Astrocyte (in vitro differentiated cells and primary cell): ENCODE measurements around the gene BSN. TPM values are rescaled to one million over a fixed set of nuclear protein-coding genes. Genes with fewer than 3 reads are reported as not detected.

Source experiments
- DNase-seq: peaks from one replicate; pipeline ENCODE4 v3.0.0-alpha.2; 2010; ENCODE audit warnings: low read depth
- FAIRE-seq: peaks from 2 replicates; lab custom pipeline; 2011; peaks lifted over from hg19 to GRCh38; lab: Jason Lieb, UNC
- H2AFZ ChIP-seq: 2 replicates; pipeline ENCODE4 v1.6.0; 2012; ENCODE audit warnings: low read depth, low read length, inconsistent platforms
- H3K27ac ChIP-seq: 2 replicates; pipeline ENCODE4 v1.5.1; 2011; ENCODE audit warnings: low read depth, low read length, inconsistent platforms
- H3K27me3 ChIP-seq: 2 replicates; pipeline ENCODE4 v1.6.0; 2011; ENCODE audit warnings: low read length, inconsistent platforms; ENCODE audit not compliant: insufficient read depth
- H3K36me3 ChIP-seq: 2 replicates; pipeline ENCODE4 v1.5.1; 2011; ENCODE audit warnings: low read length, inconsistent platforms; ENCODE audit not compliant: insufficient read depth
- H3K4me1 ChIP-seq: 2 replicates; pipeline ENCODE4 v1.5.1; 2011; ENCODE audit warnings: low read length, inconsistent platforms; ENCODE audit not compliant: insufficient read depth
- H3K4me2 ChIP-seq: 2 replicates; pipeline ENCODE4 v1.6.0; 2012; ENCODE audit warnings: low read length, inconsistent platforms
- H3K4me3 ChIP-seq: 2 replicates; pipeline ENCODE4 v1.5.1; 2011; ENCODE audit warnings: low read depth, mild to moderate bottlenecking, low read length, inconsistent platforms; ENCODE audit not compliant: insufficient read depth
- H3K79me2 ChIP-seq: 2 replicates; pipeline ENCODE4 v1.6.0; 2012; ENCODE audit warnings: mild to moderate bottlenecking, low read length, inconsistent platforms; ENCODE audit not compliant: insufficient read depth
- H3K9ac ChIP-seq: 2 replicates; pipeline ENCODE4 v1.6.0; 2012; ENCODE audit warnings: mild to moderate bottlenecking, low read length, inconsistent platforms
- H3K9me3 ChIP-seq: 2 replicates; pipeline ENCODE4 v1.5.1; 2012; ENCODE audit warnings: low read depth, mild to moderate bottlenecking, low read length, inconsistent platforms; ENCODE audit not compliant: insufficient read depth
- H4K20me1 ChIP-seq: 2 replicates; pipeline ENCODE4 v1.6.0; 2012; ENCODE audit warnings: low read length, inconsistent platforms; ENCODE audit not compliant: insufficient read depth
- H3K27ac Mint-ChIP-seq: one replicate; pipeline ENCODE4 v1.8.0; 2021; ENCODE audit warnings: mild to moderate bottlenecking, mixed read lengths; ENCODE audit not compliant: unreplicated experiment
- H3K27me3 Mint-ChIP-seq: one replicate; pipeline ENCODE4 v1.8.0; 2021; ENCODE audit warnings: low read depth, mixed read lengths; ENCODE audit not compliant: unreplicated experiment
- H3K36me3 Mint-ChIP-seq: one replicate; pipeline ENCODE4 v1.8.0; 2021; ENCODE audit warnings: low read depth, mixed read lengths; ENCODE audit not compliant: unreplicated experiment
- H3K4me1 Mint-ChIP-seq: one replicate; pipeline ENCODE4 v1.8.0; 2021; ENCODE audit warnings: low read depth, mixed read lengths; ENCODE audit not compliant: unreplicated experiment
- H3K4me3 Mint-ChIP-seq: one replicate; pipeline ENCODE4 v1.8.0; 2021; ENCODE audit warnings: mild to moderate bottlenecking, moderate library complexity, mixed read lengths; ENCODE audit not compliant: unreplicated experiment
- H3K9me3 Mint-ChIP-seq: one replicate; pipeline ENCODE4 v1.8.0; 2021; ENCODE audit warnings: mild to moderate bottlenecking, mixed read lengths; ENCODE audit not compliant: unreplicated experiment
- EZH2 ChIP-seq: IDR thresholded peaks from 2 replicates; pipeline ENCODE4 v1.6.1; 2012; ENCODE audit warnings: mild to moderate bottlenecking, low read length, inconsistent platforms; ENCODE audit not compliant: insufficient read depth
- total RNA-seq: library from RNA; stranded (reverse); gene quantifications from 2 replicates; pipeline ENCODE4 v1.2.1, GENCODE V29; 2021
- TF ChIP-seq, protein P1 (sequence below): IDR thresholded peaks from 2 replicates; pipeline ENCODE4 v1.5.1; 2011; ENCODE audit warnings: low read depth, mild to moderate bottlenecking, inconsistent platforms, low read length, moderate library complexity; ENCODE audit not compliant: insufficient read depth

Gene BSN
- total RNA-seq, 1 donor from 2014 or later = 0.86 TPM

GRCh38 chr3:49620728-49621127 lies 66.5 kb downstream of the BSN start:
- Mint-ChIP-seq H3K9me3 (no peaks in the 10 kb centered on the region), H3K27me3 (peaks cover 25% of the 10 kb centered on the region), H3K36me3 (peaks cover 2% of the 10 kb centered on the region), H3K4me3 (no peak overlapping the region), H3K27ac (no peak overlapping the region), H3K4me1 (peaks cover 11% of the 10 kb centered on the region)
- no peak for FAIRE-seq
- Histone ChIP-seq H3K4me1 (peaks cover 20% of the 10 kb centered on the region), H3K4me3 (no peak overlapping the region), H2AFZ (no peak overlapping the region), H3K9ac (no peak overlapping the region), H3K4me2 (no peak overlapping the region), H3K27me3 (no peaks in the 10 kb centered on the region), H3K36me3 (no peaks in the 10 kb centered on the region), H3K79me2 (no peaks in the 10 kb centered on the region), H4K20me1 (no peaks in the 10 kb centered on the region), H3K9me3 (no peaks in the 10 kb centered on the region), H3K27ac (no peak overlapping the region)
- no peak for TF ChIP-seq EZH2
- TF ChIP-seq, protein P1, sequence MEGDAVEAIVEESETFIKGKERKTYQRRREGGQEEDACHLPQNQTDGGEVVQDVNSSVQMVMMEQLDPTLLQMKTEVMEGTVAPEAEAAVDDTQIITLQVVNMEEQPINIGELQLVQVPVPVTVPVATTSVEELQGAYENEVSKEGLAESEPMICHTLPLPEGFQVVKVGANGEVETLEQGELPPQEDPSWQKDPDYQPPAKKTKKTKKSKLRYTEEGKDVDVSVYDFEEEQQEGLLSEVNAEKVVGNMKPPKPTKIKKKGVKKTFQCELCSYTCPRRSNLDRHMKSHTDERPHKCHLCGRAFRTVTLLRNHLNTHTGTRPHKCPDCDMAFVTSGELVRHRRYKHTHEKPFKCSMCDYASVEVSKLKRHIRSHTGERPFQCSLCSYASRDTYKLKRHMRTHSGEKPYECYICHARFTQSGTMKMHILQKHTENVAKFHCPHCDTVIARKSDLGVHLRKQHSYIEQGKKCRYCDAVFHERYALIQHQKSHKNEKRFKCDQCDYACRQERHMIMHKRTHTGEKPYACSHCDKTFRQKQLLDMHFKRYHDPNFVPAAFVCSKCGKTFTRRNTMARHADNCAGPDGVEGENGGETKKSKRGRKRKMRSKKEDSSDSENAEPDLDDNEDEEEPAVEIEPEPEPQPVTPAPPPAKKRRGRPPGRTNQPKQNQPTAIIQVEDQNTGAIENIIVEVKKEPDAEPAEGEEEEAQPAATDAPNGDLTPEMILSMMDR = no peak
- no peak for DNase-seq

DNA sequence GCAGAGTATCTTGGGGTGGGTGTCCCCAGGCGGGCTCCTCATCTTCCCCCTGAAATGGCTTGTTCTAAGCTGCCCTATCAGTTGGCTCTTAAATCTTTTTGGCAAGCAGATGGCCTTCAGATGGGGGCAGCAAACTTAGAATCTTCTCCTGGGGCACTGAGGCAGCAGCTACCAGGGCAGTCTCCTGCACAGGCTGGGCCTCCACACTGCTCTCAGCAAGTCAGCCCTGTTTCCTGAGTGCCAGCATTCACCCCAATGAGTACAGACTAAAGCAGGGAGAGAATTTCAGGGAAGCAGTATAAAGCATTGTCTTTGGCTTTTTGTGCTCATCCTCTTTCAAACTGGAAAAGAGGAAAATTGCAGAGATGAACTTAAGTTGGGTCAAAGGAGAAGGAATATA lies 68.8 kb downstream of the BSN start:
- Mint-ChIP-seq H3K9me3 (no peaks in the 10 kb centered on the region), H3K27ac (no peak overlapping the region), H3K36me3 (peaks cover 6% of the 10 kb centered on the region), H3K4me3 (no peak overlapping the region), H3K27me3 (peaks cover 22% of the 10 kb centered on the region), H3K4me1 (peaks cover 14% of the 10 kb centered on the region)
- no peaks in the 10 kb centered on the region for H3K9me3 ChIP-seq
- no peak overlapping the region for H2AFZ ChIP-seq
- no peak overlapping the region for H3K27ac ChIP-seq
- no peaks in the 10 kb centered on the region for H3K36me3 ChIP-seq
- no peaks in the 10 kb centered on the region for H3K27me3 ChIP-seq
- peaks cover 22% of the 10 kb centered on the region for H3K4me1 ChIP-seq
- TF ChIP-seq, protein P1 = no peak
- no peak for TF ChIP-seq EZH2
- no peak for FAIRE-seq
- no peak for DNase-seq
- H3K79me2 ChIP-seq = no peaks in the 10 kb centered on the region
- H4K20me1 ChIP-seq = no peaks in the 10 kb centered on the region
- no peak overlapping the region for H3K4me3 ChIP-seq
- no peak overlapping the region for H3K4me2 ChIP-seq
- no peak overlapping the region for H3K9ac ChIP-seq

DNA sequence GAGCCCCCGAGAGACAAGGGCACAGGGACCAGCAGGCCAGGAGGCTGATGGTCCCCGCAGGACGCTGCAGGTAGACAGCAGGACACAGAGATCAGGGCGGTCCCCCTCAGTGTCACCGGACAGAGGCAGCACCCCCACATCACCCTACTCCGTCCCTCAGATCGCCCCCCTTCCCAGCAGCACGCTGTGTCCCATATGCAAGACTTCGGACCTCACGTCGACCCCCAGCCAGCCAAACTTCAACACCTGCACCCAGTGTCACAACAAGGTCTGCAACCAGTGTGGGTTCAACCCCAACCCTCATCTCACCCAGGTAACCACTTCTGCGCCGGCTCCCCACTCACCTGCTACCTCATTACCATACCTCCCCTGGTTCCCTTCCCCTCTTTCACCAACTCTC lies 70.8 kb downstream of the BSN start:
- TF ChIP-seq, protein P1 = no peak
- TF ChIP-seq EZH2 = no peak
- Mint-ChIP-seq H3K9me3 (no peaks in the 10 kb centered on the region), H3K27me3 (peaks cover 17% of the 10 kb centered on the region), H3K27ac (no peak overlapping the region), H3K4me3 (no peak overlapping the region), H3K4me1 (peaks cover 12% of the 10 kb centered on the region), H3K36me3 (peaks cover 6% of the 10 kb centered on the region)
- no peaks in the 10 kb centered on the region for H3K27me3 ChIP-seq
- H3K9ac ChIP-seq = no peak overlapping the region
- FAIRE-seq = no peak
- DNase-seq = no peak
- H2AFZ ChIP-seq = no peak overlapping the region
- no peaks in the 10 kb centered on the region for H3K9me3 ChIP-seq
- H3K36me3 ChIP-seq = no peaks in the 10 kb centered on the region
- no peaks in the 10 kb centered on the region for H3K79me2 ChIP-seq
- H3K4me1 ChIP-seq = peaks cover 16% of the 10 kb centered on the region
- no peaks in the 10 kb centered on the region for H4K20me1 ChIP-seq
- H3K4me3 ChIP-seq = no peak overlapping the region
- H3K4me2 ChIP-seq = no peak overlapping the region
- H3K27ac ChIP-seq = no peak overlapping the region
